Breast epithelium (tissue), 3 donors: ENCODE measurements around the gene EFR3B.

ENCODE experiments used
- CTCF ChIP-seq, 3 donors: fragments of 450-650 bp; IDR thresholded peaks; one replicate each; pipeline ENCODE4 v1.5.1; 2016 to 2017; ENCODE audit warnings: antibody characterized with exemption in 3 of 3, mild to moderate bottlenecking in 3 of 3, moderate library complexity in 3 of 3
- POLR2A ChIP-seq: fragments of 450-650 bp; IDR thresholded peaks from one replicate; pipeline ENCODE4 v1.6.1; 2016; ENCODE audit warnings: antibody characterized with exemption, mild to moderate bottlenecking, moderate library complexity
- POLR2AphosphoS5 ChIP-seq, 3 donors: sonication (generic); formaldehyde crosslinking; IDR thresholded peaks; one replicate each; pipeline ENCODE4 v1.6.1; 2017; ENCODE audit warnings: antibody characterized with exemption in 3 of 3

DNA sequence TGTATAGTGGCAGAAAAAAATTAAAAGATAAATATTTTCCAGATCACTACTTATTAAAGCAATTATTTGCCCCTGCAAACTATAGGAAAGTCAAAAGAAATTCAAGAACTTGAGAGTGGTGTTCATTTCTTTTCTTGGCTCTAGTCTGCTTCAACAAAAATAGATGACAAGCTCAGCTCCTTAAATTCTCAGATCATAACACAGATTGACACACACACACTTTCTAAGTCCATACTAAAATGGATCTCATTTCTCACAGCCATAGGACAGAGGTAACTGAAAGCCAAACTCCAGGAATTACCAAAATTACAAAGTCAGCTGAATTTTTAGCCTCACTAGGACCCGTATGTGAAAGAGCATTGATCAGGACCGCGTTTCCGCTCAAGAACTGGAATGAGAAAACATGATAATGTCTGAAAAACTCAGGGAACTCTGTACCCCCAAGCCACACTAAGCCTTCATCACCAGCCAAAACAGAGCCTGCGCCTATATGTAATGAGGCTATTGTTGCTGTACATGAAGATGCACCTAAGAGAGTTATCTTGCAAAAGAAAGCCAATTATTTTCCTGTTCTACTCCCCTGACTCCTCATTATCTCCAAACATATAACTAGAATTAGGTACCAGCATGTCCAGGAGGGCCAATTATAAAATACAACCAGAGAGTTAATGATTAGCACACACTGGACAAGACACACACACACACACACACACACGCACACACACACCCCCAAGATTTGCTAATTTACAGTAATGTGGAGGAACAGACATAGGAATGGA is 16.5 kb upstream of the EFR3B start:
- TF ChIP-seq POLR2AphosphoS5 (IDR thresholded peaks at IDR 0.05) = no peak
- TF ChIP-seq CTCF (IDR thresholded peaks at IDR 0.05) = no peak
- TF ChIP-seq POLR2A = no peak
